Measurements from ENCODE around the gene BABAM2. TPM values are rescaled to one million over a fixed set of nuclear protein-coding genes. Genes with fewer than 3 reads are reported as not detected.

The BABAM2 gene
- total RNA-seq, 1 experiment from 2014 or later, result 16.3 TPM

- H3K4me1 ChIP-seq (ENCODE audit: insufficient read depth, low read length), result peaks cover 38% of the 10 kb centered on the region
- POLR2A ChIA-PET (ENCODE audit: unreplicated experiment), result no interaction called here
- no TSS peak for BruUV-seq (replicated peaks)
Observed at GRCh38 chr2:28361991-28362710, 471.6 kb downstream of the BABAM2 start.

GRCh38 chr2:28362991-28363521 lies 472.5 kb downstream of the BABAM2 start:
- no peak overlapping the region for H3K27ac ChIP-seq (ENCODE audit: low read length)
- H3K9me2 ChIP-seq (replicated peaks; ENCODE audit: low read length), result no peaks in the 10 kb centered on the region
- peaks cover 38% of the 10 kb centered on the region for H3K4me1 ChIP-seq (ENCODE audit: insufficient read depth, low read length)
- BruUV-seq (replicated peaks), result no TSS peak
- intact Hi-C loops (cut with micrococcal nuclease), result no loop called here
- H4K20me1 ChIP-seq (ENCODE audit: low read length), result no peaks in the 10 kb centered on the region
- H2AFZ ChIP-seq (ENCODE audit: low read length), result no peak overlapping the region
- H3K27me3 ChIP-seq (ENCODE audit: low read length), result no peaks in the 10 kb centered on the region
- H3K9ac ChIP-seq (ENCODE audit: low read length), result no peak overlapping the region
- DNase-seq (no peak), ATAC-seq (no peak)
- no peak overlapping the region for H3K4me2 ChIP-seq (ENCODE audit: low read length)
- H3F3A ChIP-seq (ENCODE audit: low read length, unreplicated experiment), result no peaks in the 10 kb centered on the region
- H3K79me2 ChIP-seq (ENCODE audit: low read length), result no peaks in the 10 kb centered on the region
- H3K4me3 ChIP-seq (ENCODE audit: low read length), result no peak overlapping the region
- CTCF ChIA-PET, result no interaction called here
- H3K9me3 ChIP-seq (ENCODE audit: low read length), result no peaks in the 10 kb centered on the region
- no peak for TF ChIP-seq EZH2phosphoT487 (IDR thresholded peaks at IDR 0.05; ENCODE audit: borderline replicate concordance, low read length)
- TF ChIP-seq CTCF (conservative IDR thresholded peaks at IDR 0.05; ENCODE audit: low read depth, low read length), result no peak
- TF ChIP-seq EZH2 (IDR thresholded peaks at IDR 0.05; ENCODE audit: low read length, unreplicated experiment), result no peak
- POLR2A ChIA-PET (ENCODE audit: unreplicated experiment), result no interaction called here
- no peaks in the 10 kb centered on the region for H3K36me3 ChIP-seq (ENCODE audit: low read depth, low read length)

More at GRCh38 chr2:28361991-28362710, 471.6 kb downstream of the BABAM2 start:
- no peaks in the 10 kb centered on the region for H3K9me3 ChIP-seq (ENCODE audit: low read length)
- intact Hi-C loops (cut with micrococcal nuclease), result no loop called here
- H2AFZ ChIP-seq (ENCODE audit: low read length), result no peak overlapping the region
- no peak overlapping the region for H3K4me3 ChIP-seq (ENCODE audit: low read length)
- no peaks in the 10 kb centered on the region for H3K27me3 ChIP-seq (ENCODE audit: low read length)
- H3K9ac ChIP-seq (ENCODE audit: low read length), result no peak overlapping the region; the same call in 1 of the 2 replicates
- H3F3A ChIP-seq (ENCODE audit: low read length, unreplicated experiment), result no peaks in the 10 kb centered on the region
- no peak overlapping the region for H3K4me2 ChIP-seq (ENCODE audit: low read length)
- CTCF ChIA-PET, result no interaction called here
- TF ChIP-seq EZH2phosphoT487 (IDR thresholded peaks at IDR 0.05; ENCODE audit: borderline replicate concordance, low read length) (no peak), EZH2 (IDR thresholded peaks at IDR 0.05; ENCODE audit: low read length, unreplicated experiment) (no peak), CTCF (conservative IDR thresholded peaks at IDR 0.05; ENCODE audit: low read depth, low read length) (no peak)
- no peak overlapping the region for H3K27ac ChIP-seq (ENCODE audit: low read length)
- no peaks in the 10 kb centered on the region for H3K79me2 ChIP-seq (ENCODE audit: low read length)
- no peaks in the 10 kb centered on the region for H4K20me1 ChIP-seq (ENCODE audit: low read length)
- H3K9me2 ChIP-seq (replicated peaks; ENCODE audit: low read length), result no peaks in the 10 kb centered on the region
- no peak for ATAC-seq
- H3K36me3 ChIP-seq (ENCODE audit: low read depth, low read length), result no peaks in the 10 kb centered on the region
- no peak for DNase-seq

GRCh38 chr2:28363686-28364280 lies 473.3 kb downstream of the BABAM2 start:
- no peak overlapping the region for H2AFZ ChIP-seq (ENCODE audit: low read length)
- no peaks in the 10 kb centered on the region for H3K36me3 ChIP-seq (ENCODE audit: low read depth, low read length)
- H3K4me2 ChIP-seq (ENCODE audit: low read length), result no peak overlapping the region
- ATAC-seq (no peak), DNase-seq (no peak)
- no TSS peak for BruUV-seq (replicated peaks)
- no peaks in the 10 kb centered on the region for H3K27me3 ChIP-seq (ENCODE audit: low read length)
- H3K27ac ChIP-seq (ENCODE audit: low read length), result no peak overlapping the region
- ChIA-PET POLR2A (ENCODE audit: unreplicated experiment) (no interaction called here), CTCF (no interaction called here)
- H3K9me3 ChIP-seq (ENCODE audit: low read length), result no peaks in the 10 kb centered on the region
- H3K9me2 ChIP-seq (replicated peaks; ENCODE audit: low read length), result no peaks in the 10 kb centered on the region
- no peaks in the 10 kb centered on the region for H4K20me1 ChIP-seq (ENCODE audit: low read length)
- TF ChIP-seq CTCF (conservative IDR thresholded peaks at IDR 0.05; ENCODE audit: low read depth, low read length) (no peak), EZH2phosphoT487 (IDR thresholded peaks at IDR 0.05; ENCODE audit: borderline replicate concordance, low read length) (no peak), EZH2 (IDR thresholded peaks at IDR 0.05; ENCODE audit: low read length, unreplicated experiment) (no peak)
- H3K9ac ChIP-seq (ENCODE audit: low read length), result no peak overlapping the region
- H3K4me1 ChIP-seq (ENCODE audit: insufficient read depth, low read length), result peaks cover 36% of the 10 kb centered on the region
- no peaks in the 10 kb centered on the region for H3K79me2 ChIP-seq (ENCODE audit: low read length)
- H3K4me3 ChIP-seq (ENCODE audit: low read length), result no peak overlapping the region
- intact Hi-C loops (cut with micrococcal nuclease), result no loop called here
- no peaks in the 10 kb centered on the region for H3F3A ChIP-seq (ENCODE audit: low read length, unreplicated experiment)

Measured in PC-3 (cell line).